DOHH2 (cell line): Measurements from ENCODE around the gene OTX2.

Experiments used
- CTCF ChIP-seq: fragments of 200-600 bp; sonication (generic); IDR thresholded peaks from one replicate; pipeline ENCODE4 v1.5.1; 2014; ENCODE audit warnings: antibody characterized with exemption, mild to moderate bottlenecking, low read depth, low read length; ENCODE audit not compliant: poor library complexity, severe bottlenecking
- EZH2phosphoT487 ChIP-seq: fragments of 200-600 bp; sonication (generic); IDR thresholded peaks from 2 replicates; pipeline ENCODE4 v1.6.1; 2017; ENCODE audit warnings: borderline replicate concordance, mild to moderate bottlenecking, antibody characterized with exemption, low read length, moderate library complexity, mixed read lengths

GRCh38 chr14:56810836-56811592 is 735 bp upstream of the OTX2 start:
- TF ChIP-seq EZH2phosphoT487 (no peak), CTCF (no peak)
